ENCODE measurements around the gene ZCCHC7.
A peak's percentile ranks its signal among the peaks of the same experiment; 100 is the strongest.
"Not testable (repeated sequence)": the region's sequence is repeated elsewhere in the genome, so short reads cannot be mapped to it uniquely, and the experiment has no call there.

ZCCHC7 gene

GRCh38 chr9:37303272-37303671, 182.9 kb downstream of the ZCCHC7 start:
- H2AFZ ChIP-seq (ENCODE audit: insufficient read depth, low read length, poor library complexity); H3K14ac ChIP-seq (ENCODE audit: low read length); H2BK12ac ChIP-seq (ENCODE audit: low read length); H3K27ac ChIP-seq (ENCODE audit: low read depth, low read length); H3K4me2 ChIP-seq (ENCODE audit: low read length); H3K27me3 ChIP-seq (ENCODE audit: insufficient read depth, low read length); H3K9me3 ChIP-seq (ENCODE audit: insufficient read depth, low read depth, low read length); H2BK120ac ChIP-seq (ENCODE audit: insufficient read depth, low read length, poor library complexity); H3K4me1 ChIP-seq (ENCODE audit: control insufficient read depth in 1 of 2, insufficient read depth in 2 of 2, low read length in 2 of 2); H4K91ac ChIP-seq (ENCODE audit: low read depth, low read length); H3K9ac ChIP-seq (ENCODE audit: low read length); H3K4ac ChIP-seq (ENCODE audit: low read depth, low read length); H4K12ac ChIP-seq (ENCODE audit: low read depth, low read length); H3K18ac ChIP-seq (ENCODE audit: low read length); DNase-seq; H2AK5ac ChIP-seq (ENCODE audit: low read length); H3K23ac ChIP-seq (ENCODE audit: low read length); H3K4me3 ChIP-seq (ENCODE audit: low read depth, low read length); H4K8ac ChIP-seq (ENCODE audit: low read depth, low read length); H3K36me3 ChIP-seq (ENCODE audit: control insufficient read depth in 1 of 2, insufficient read depth in 2 of 2, low read length in 2 of 2); H2BK5ac ChIP-seq (ENCODE audit: low read depth, low read length, poor library complexity); H3K79me2 ChIP-seq (ENCODE audit: control insufficient read depth, insufficient read depth, low read length, poor library complexity); H3K79me1 ChIP-seq (ENCODE audit: low read length): not testable (repeated sequence)
- WGBS (ENCODE audit: extremely low coverage, insufficient coverage, insufficient read length), result no CpG with 5 or more reads among the region's 11 CpGs

- H3K9ac ChIP-seq (ENCODE audit: low read length), result no peak overlapping the region
- no peak overlapping the region for H3K14ac ChIP-seq (ENCODE audit: low read length)
- H3K79me1 ChIP-seq (ENCODE audit: low read length), result no peaks in the 10 kb centered on the region
- no peak overlapping the region for H4K12ac ChIP-seq (ENCODE audit: low read depth, low read length)
- no peak overlapping the region for H2BK12ac ChIP-seq (ENCODE audit: low read length)
- H3K4me3 ChIP-seq (ENCODE audit: low read depth, low read length), result no peak overlapping the region
- H4K91ac ChIP-seq (ENCODE audit: low read depth, low read length), result no peak overlapping the region
- no peak overlapping the region for H4K8ac ChIP-seq (ENCODE audit: low read depth, low read length)
- no peaks in the 10 kb centered on the region for H3K4me1 ChIP-seq (ENCODE audit: control insufficient read depth in 1 of 2, insufficient read depth in 2 of 2, low read length in 2 of 2)
- no CpG with 5 or more reads among the region's 3 CpGs for WGBS (ENCODE audit: extremely low coverage, insufficient coverage, insufficient read length)
- no peak overlapping the region for H2AK5ac ChIP-seq (ENCODE audit: low read length)
- no peak overlapping the region for H3K4ac ChIP-seq (ENCODE audit: low read depth, low read length)
- H2BK5ac ChIP-seq (ENCODE audit: low read depth, low read length, poor library complexity), result no peak overlapping the region
- no peak overlapping the region for H3K18ac ChIP-seq (ENCODE audit: low read length)
- no peak overlapping the region for H3K27ac ChIP-seq (ENCODE audit: low read depth, low read length)
- no peak overlapping the region for H3K4me2 ChIP-seq (ENCODE audit: low read length)
- H2AFZ ChIP-seq (ENCODE audit: insufficient read depth, low read length, poor library complexity), result no peak overlapping the region
- peak; percentile 16 to 44 for DNase-seq
- H3K23ac ChIP-seq (ENCODE audit: low read length), result no peak overlapping the region
- H3K9me3 ChIP-seq (ENCODE audit: insufficient read depth, low read depth, low read length), result no peaks in the 10 kb centered on the region
- H3K36me3 ChIP-seq (ENCODE audit: control insufficient read depth in 1 of 2, insufficient read depth in 2 of 2, low read length in 2 of 2), result peaks cover 2 to 3% of the 10 kb centered on the region in 2 experiments
- no peaks in the 10 kb centered on the region for H3K27me3 ChIP-seq (ENCODE audit: insufficient read depth, low read length)
- no peaks in the 10 kb centered on the region for H3K79me2 ChIP-seq (ENCODE audit: control insufficient read depth, insufficient read depth, low read length, poor library complexity)
- no peak overlapping the region for H2BK120ac ChIP-seq (ENCODE audit: insufficient read depth, low read length, poor library complexity)
These were observed 188.8 kb downstream of the ZCCHC7 start for GRCh38 chr9:37309136-37309535.

GRCh38 chr9:37311938-37312708, 191.7 kb downstream of the ZCCHC7 start:
- Histone ChIP-seq H2BK5ac (ENCODE audit: low read depth, low read length, poor library complexity) (no peak overlapping the region), H2BK12ac (ENCODE audit: low read length) (no peak overlapping the region), H3K4me3 (ENCODE audit: low read depth, low read length) (no peak overlapping the region), H4K91ac (ENCODE audit: low read depth, low read length) (no peak overlapping the region), H2AK5ac (ENCODE audit: low read length) (no peak overlapping the region), H3K79me2 (ENCODE audit: control insufficient read depth, insufficient read depth, low read length, poor library complexity) (no peaks in the 10 kb centered on the region), H4K12ac (ENCODE audit: low read depth, low read length) (no peak overlapping the region), H3K4me1 (ENCODE audit: control insufficient read depth in 1 of 2, insufficient read depth in 2 of 2, low read length in 2 of 2) (no peaks in the 10 kb centered on the region), H2BK120ac (ENCODE audit: insufficient read depth, low read length, poor library complexity) (no peak overlapping the region), H3K4ac (ENCODE audit: low read depth, low read length) (no peak overlapping the region), H3K4me2 (ENCODE audit: low read length) (no peak overlapping the region), H3K27me3 (ENCODE audit: insufficient read depth, low read length) (no peaks in the 10 kb centered on the region), H3K27ac (ENCODE audit: low read depth, low read length) (no peak overlapping the region), H3K79me1 (ENCODE audit: low read length) (no peaks in the 10 kb centered on the region), H3K18ac (ENCODE audit: low read length) (no peak overlapping the region), H3K9me3 (ENCODE audit: insufficient read depth, low read depth, low read length) (no peaks in the 10 kb centered on the region), H2AFZ (ENCODE audit: insufficient read depth, low read length, poor library complexity) (no peak overlapping the region), H3K36me3 (ENCODE audit: control insufficient read depth in 1 of 2, insufficient read depth in 2 of 2, low read length in 2 of 2) (peaks cover 0 to 2% of the 10 kb centered on the region in 2 experiments), H3K9ac (ENCODE audit: low read length) (no peak overlapping the region), H3K23ac (ENCODE audit: low read length) (no peak overlapping the region), H3K14ac (ENCODE audit: low read length) (no peak overlapping the region), H4K8ac (ENCODE audit: low read depth, low read length) (no peak overlapping the region)
- no CpG with 5 or more reads among the region's 3 CpGs for WGBS (ENCODE audit: extremely low coverage, insufficient coverage, insufficient read length)
- no peak for DNase-seq

- H4K91ac ChIP-seq (ENCODE audit: low read depth, low read length), result no peak overlapping the region
- H3K4ac ChIP-seq (ENCODE audit: low read depth, low read length), result no peak overlapping the region
- peaks cover 0 to 2% of the 10 kb centered on the region in 2 experiments for H3K36me3 ChIP-seq (ENCODE audit: control insufficient read depth in 1 of 2, insufficient read depth in 2 of 2, low read length in 2 of 2)
- no peaks in the 10 kb centered on the region for H3K4me1 ChIP-seq (ENCODE audit: control insufficient read depth in 1 of 2, insufficient read depth in 2 of 2, low read length in 2 of 2)
- H3K27ac ChIP-seq (ENCODE audit: low read depth, low read length), result no peak overlapping the region
- H4K12ac ChIP-seq (ENCODE audit: low read depth, low read length), result no peak overlapping the region
- no peaks in the 10 kb centered on the region for H3K9me3 ChIP-seq (ENCODE audit: insufficient read depth, low read depth, low read length)
- H3K18ac ChIP-seq (ENCODE audit: low read length), result no peak overlapping the region
- no peak overlapping the region for H2AFZ ChIP-seq (ENCODE audit: insufficient read depth, low read length, poor library complexity)
- H3K4me2 ChIP-seq (ENCODE audit: low read length), result no peak overlapping the region
- no peak overlapping the region for H3K9ac ChIP-seq (ENCODE audit: low read length)
- H3K23ac ChIP-seq (ENCODE audit: low read length), result no peak overlapping the region
- H2BK12ac ChIP-seq (ENCODE audit: low read length), result no peak overlapping the region
- no CpG with 5 or more reads among the region's 7 CpGs for WGBS (ENCODE audit: extremely low coverage, insufficient coverage, insufficient read length)
- H3K4me3 ChIP-seq (ENCODE audit: low read depth, low read length), result no peak overlapping the region
- no peak overlapping the region for H2BK5ac ChIP-seq (ENCODE audit: low read depth, low read length, poor library complexity)
- no peak overlapping the region for H2BK120ac ChIP-seq (ENCODE audit: insufficient read depth, low read length, poor library complexity)
- no peak overlapping the region for H4K8ac ChIP-seq (ENCODE audit: low read depth, low read length)
- no peak overlapping the region for H2AK5ac ChIP-seq (ENCODE audit: low read length)
- H3K79me1 ChIP-seq (ENCODE audit: low read length), result no peaks in the 10 kb centered on the region
- H3K27me3 ChIP-seq (ENCODE audit: insufficient read depth, low read length), result no peaks in the 10 kb centered on the region
- DNase-seq, result peak; percentile 76 to 82
- no peak overlapping the region for H3K14ac ChIP-seq (ENCODE audit: low read length)
- H3K79me2 ChIP-seq (ENCODE audit: control insufficient read depth, insufficient read depth, low read length, poor library complexity), result no peaks in the 10 kb centered on the region
These were observed 203.9 kb downstream of the ZCCHC7 start for GRCh38 chr9:37324261-37324683.

Data from trophoblast cell (in vitro differentiated cells and primary cell).